Mesendoderm (in vitro differentiated cells): ENCODE measurements around the gene RHBDF2.

Experiments used
- DNase-seq: peaks from one replicate; pipeline ENCODE4 v3.0.0; 2013
- H2AK5ac ChIP-seq: 2 replicates; pipeline ENCODE4 v1.6.1; 2013; ENCODE audit warnings: low read length, inconsistent platforms
- H2BK120ac ChIP-seq: 2 replicates; pipeline ENCODE4 v1.6.1; 2013; ENCODE audit warnings: low read depth, mild to moderate bottlenecking, low read length, moderate library complexity, mixed read lengths
- H2BK15ac ChIP-seq: replicated peaks from 2 replicates; pipeline ENCODE4 v1.6.1; 2013; ENCODE audit warnings: low read depth, mild to moderate bottlenecking, moderate library complexity
- H2BK5ac ChIP-seq: 2 replicates; pipeline ENCODE4 v1.6.1; 2013; ENCODE audit warnings: low read length, inconsistent platforms
- H3K18ac ChIP-seq: 2 replicates; pipeline ENCODE4 v1.6.1; 2013; ENCODE audit warnings: mild to moderate bottlenecking, low read length, mixed read lengths
- H3K23ac ChIP-seq: one replicate; pipeline ENCODE4 v1.6.1; 2013; ENCODE audit warnings: low read length
- H3K27ac ChIP-seq: 2 replicates; pipeline ENCODE4 v1.5.1; 2013; ENCODE audit warnings: low read depth, mild to moderate bottlenecking, inconsistent platforms, low read length, moderate library complexity
- H3K27me3 ChIP-seq: 2 replicates; pipeline ENCODE4 v1.6.1; 2013; ENCODE audit warnings: low read length, control low read depth, mild to moderate bottlenecking, inconsistent platforms; ENCODE audit not compliant: insufficient read depth, poor library complexity
- H3K36me3 ChIP-seq: 2 replicates; pipeline ENCODE4 v1.6.1; 2013; ENCODE audit warnings: low read length, inconsistent platforms; ENCODE audit not compliant: control insufficient read depth, insufficient read depth
- H3K4ac ChIP-seq: one replicate; pipeline ENCODE4 v1.6.1; 2013; ENCODE audit warnings: low read depth, mild to moderate bottlenecking, low read length, moderate library complexity
- H3K4me1 ChIP-seq: 2 replicates; pipeline ENCODE4 v1.6.1; 2013; ENCODE audit warnings: low read depth, low read length, inconsistent platforms; ENCODE audit not compliant: control insufficient read depth
- H3K4me2 ChIP-seq: 2 replicates; pipeline ENCODE4 v1.6.1; 2013; ENCODE audit warnings: low read length
- H3K4me3 ChIP-seq: 2 replicates; pipeline ENCODE4 v1.5.1; 2013; ENCODE audit warnings: mild to moderate bottlenecking, low read length
- H3K56ac ChIP-seq: one replicate; pipeline ENCODE4 v1.6.1; 2013; ENCODE audit warnings: low read length
- H3K79me1 ChIP-seq: 2 replicates; pipeline ENCODE4 v1.6.1; 2013; ENCODE audit warnings: low read length, inconsistent platforms
- H3K79me2 ChIP-seq: 2 replicates; pipeline ENCODE4 v1.6.1; 2013; ENCODE audit warnings: mild to moderate bottlenecking, low read length; ENCODE audit not compliant: control insufficient read depth, insufficient read depth
- H3K9ac ChIP-seq: 2 replicates; pipeline ENCODE4 v1.6.1; 2013; ENCODE audit warnings: low read length, inconsistent platforms
- H4K5ac ChIP-seq: one replicate; pipeline ENCODE4 v1.6.1; 2013; ENCODE audit warnings: low read length
- H4K8ac ChIP-seq: one replicate; pipeline ENCODE4 v1.6.1; 2013; ENCODE audit warnings: low read depth, mild to moderate bottlenecking, control low read depth, low read length, moderate library complexity
- WGBS: extraction: QIAGEN DNeasy Blood & Tissue Kit; methylation state at CpG from one replicate; pipeline ENCODE4 v1.1.7; 2013; ENCODE audit warnings: low lambda C conversion rate, missing lambda C conversion rate; ENCODE audit not compliant: insufficient coverage; ENCODE audit errors: extremely low coverage; 5-methylcytosine and 5-hydroxymethylcytosine counted together

RHBDF2 gene

DNA sequence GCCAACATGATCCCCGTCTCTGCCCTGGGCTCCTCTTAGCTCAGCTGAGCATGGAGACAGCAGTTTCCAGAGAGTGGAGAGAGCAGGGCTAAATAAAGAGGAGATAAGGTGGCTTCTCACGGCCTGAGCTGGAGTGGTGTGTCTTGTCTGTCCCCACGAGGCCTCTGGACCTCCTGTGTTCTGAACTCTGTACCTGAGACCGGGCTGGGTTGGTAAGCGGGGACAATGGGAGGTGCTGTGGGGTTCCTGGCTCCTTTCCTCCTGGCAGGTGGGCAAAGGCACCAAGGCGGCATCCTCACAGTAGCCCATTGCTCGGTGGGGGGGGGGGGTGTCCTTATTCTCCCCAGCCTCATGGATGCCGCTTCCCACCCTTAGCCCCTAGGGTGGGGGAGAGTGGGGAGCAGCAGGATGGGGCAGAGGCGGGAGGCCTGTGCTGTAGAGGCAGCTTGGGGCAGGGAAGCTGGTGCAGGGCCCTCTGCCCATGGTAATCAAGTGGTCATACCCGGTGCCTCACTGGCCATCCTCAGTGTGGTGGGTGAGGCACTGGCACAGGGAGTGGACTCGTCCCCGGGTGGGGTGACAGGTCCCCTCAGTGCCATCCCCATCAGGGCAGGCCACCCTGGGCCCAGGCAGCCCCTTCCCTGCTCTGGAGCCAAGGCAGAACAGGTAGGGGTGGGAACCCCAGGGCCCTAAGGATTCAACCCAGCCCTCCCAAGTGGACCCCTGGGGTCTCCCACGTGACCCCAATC, 31.1 kb downstream of the RHBDF2 start:
- Histone ChIP-seq H3K4me2 (no peak overlapping the region), H3K18ac (no peak overlapping the region), H3K79me2 (no peaks in the 10 kb centered on the region), H3K56ac (no peak overlapping the region), H3K23ac (no peak overlapping the region), H2BK15ac (no peak overlapping the region), H3K4me1 (no peaks in the 10 kb centered on the region), H3K36me3 (no peaks in the 10 kb centered on the region), H2AK5ac (no peak overlapping the region), H3K27ac (no peak overlapping the region), H3K27me3 (no peaks in the 10 kb centered on the region), H4K8ac (no peak overlapping the region), H2BK5ac (no peak overlapping the region), H3K79me1 (no peaks in the 10 kb centered on the region), H2BK120ac (no peak overlapping the region), H3K4ac (no peak overlapping the region), H4K5ac (no peak overlapping the region), H3K9ac (no peak overlapping the region), H3K4me3 (no peak overlapping the region)
- no peak for DNase-seq
- no CpG with 5 or more reads among the region's 13 CpGs for WGBS

DNA sequence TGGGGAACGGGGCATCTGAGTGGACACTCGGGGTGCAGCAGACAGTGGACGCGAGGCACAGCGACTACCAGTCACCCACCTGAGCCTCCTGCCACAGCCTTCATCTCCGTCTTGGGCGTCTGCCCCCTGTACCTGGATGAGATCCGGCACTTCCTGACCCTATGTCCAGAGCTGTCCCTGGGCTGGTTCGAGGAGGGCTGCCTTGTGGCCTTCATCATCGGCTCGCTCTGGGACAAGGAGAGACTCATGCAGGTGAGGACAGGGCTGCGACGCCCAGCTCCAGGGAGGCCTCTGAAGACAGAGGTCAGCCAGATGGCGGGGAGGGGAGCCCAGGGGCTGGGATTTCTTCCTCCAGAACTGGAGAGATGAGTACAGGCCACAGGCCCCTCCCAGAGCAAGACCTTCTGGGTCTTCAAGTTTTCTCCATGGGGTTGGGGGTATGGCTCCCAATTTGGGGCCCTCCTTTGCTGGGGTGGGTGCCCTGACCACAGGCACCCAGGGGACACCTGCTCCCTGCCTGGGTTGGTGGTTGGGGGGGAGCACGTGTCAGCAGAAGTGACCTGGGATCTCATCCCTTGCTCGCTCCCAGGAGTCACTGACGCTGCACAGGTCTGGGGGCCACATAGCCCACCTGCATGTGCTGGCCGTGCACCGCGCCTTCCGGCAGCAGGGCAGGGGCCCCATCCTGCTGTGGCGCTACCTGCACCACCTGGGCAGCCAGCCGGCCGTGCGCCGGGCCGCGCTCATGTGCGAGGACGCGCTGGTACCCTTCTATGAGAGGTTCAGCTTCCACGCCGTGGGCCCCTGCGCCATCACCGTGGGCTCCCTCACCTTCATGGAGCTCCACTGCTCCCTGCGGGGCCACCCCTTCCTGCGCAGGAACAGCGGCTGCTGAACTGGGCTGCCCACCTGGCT, 31.9 kb downstream of the RHBDF2 start:
- H3K27ac ChIP-seq = no peak overlapping the region
- H3K79me2 ChIP-seq = no peaks in the 10 kb centered on the region

DNA sequence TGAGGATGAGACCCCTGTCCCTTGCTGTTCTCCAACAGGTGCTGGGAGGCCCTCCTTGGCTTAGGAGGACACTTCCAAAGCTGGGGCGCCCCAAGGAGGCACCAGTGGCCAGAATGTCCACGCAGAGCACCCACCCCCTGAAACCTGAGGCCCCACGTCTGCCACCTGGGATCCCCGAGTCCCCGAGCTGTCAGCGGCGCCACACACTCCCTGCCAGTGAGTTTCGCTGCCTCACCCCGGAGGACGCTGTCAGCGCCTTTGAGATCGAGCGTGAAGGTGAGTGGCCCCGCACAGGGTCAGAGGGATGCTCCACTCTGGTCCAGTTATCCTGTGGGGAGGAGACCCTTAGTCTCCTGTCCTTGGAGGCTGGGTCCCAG, 32.6 kb downstream of the RHBDF2 start:
- H3K18ac ChIP-seq = no peak overlapping the region
- no peaks in the 10 kb centered on the region for H3K79me1 ChIP-seq
- no peak overlapping the region for H3K4ac ChIP-seq
- H3K4me2 ChIP-seq = no peak overlapping the region
- no peak overlapping the region for H4K8ac ChIP-seq
- no peak overlapping the region for H2BK120ac ChIP-seq
- no peaks in the 10 kb centered on the region for H3K79me2 ChIP-seq
- no peak overlapping the region for H4K5ac ChIP-seq
- H2AK5ac ChIP-seq = no peak overlapping the region
- no peak overlapping the region for H3K9ac ChIP-seq
- no peaks in the 10 kb centered on the region for H3K4me1 ChIP-seq
- no peak for DNase-seq
- no peak overlapping the region for H2BK5ac ChIP-seq
- no peak overlapping the region for H3K23ac ChIP-seq
- H3K56ac ChIP-seq = no peak overlapping the region
- no peaks in the 10 kb centered on the region for H3K36me3 ChIP-seq
- H2BK15ac ChIP-seq = no peak overlapping the region
- no peak overlapping the region for H3K4me3 ChIP-seq
- no peak overlapping the region for H3K27ac ChIP-seq
- WGBS = no CpG with 5 or more reads among the region's 14 CpGs
- no peaks in the 10 kb centered on the region for H3K27me3 ChIP-seq

More for the DNA sequence above, 31.9 kb downstream of the RHBDF2 start:
- Histone ChIP-seq H3K4me2 (no peak overlapping the region), H3K4ac (no peak overlapping the region), H2BK5ac (no peak overlapping the region), H3K23ac (no peak overlapping the region), H3K36me3 (no peaks in the 10 kb centered on the region), H3K79me1 (no peaks in the 10 kb centered on the region), H3K4me1 (no peaks in the 10 kb centered on the region), H2AK5ac (no peak overlapping the region), H3K9ac (no peak overlapping the region), H2BK15ac (no peak overlapping the region), H3K27me3 (no peaks in the 10 kb centered on the region), H3K56ac (no peak overlapping the region), H3K4me3 (no peak overlapping the region), H4K8ac (no peak overlapping the region), H4K5ac (no peak overlapping the region), H3K18ac (no peak overlapping the region), H2BK120ac (no peak overlapping the region)
- no CpG with 5 or more reads among the region's 38 CpGs for WGBS
- DNase-seq = no peak

DNA sequence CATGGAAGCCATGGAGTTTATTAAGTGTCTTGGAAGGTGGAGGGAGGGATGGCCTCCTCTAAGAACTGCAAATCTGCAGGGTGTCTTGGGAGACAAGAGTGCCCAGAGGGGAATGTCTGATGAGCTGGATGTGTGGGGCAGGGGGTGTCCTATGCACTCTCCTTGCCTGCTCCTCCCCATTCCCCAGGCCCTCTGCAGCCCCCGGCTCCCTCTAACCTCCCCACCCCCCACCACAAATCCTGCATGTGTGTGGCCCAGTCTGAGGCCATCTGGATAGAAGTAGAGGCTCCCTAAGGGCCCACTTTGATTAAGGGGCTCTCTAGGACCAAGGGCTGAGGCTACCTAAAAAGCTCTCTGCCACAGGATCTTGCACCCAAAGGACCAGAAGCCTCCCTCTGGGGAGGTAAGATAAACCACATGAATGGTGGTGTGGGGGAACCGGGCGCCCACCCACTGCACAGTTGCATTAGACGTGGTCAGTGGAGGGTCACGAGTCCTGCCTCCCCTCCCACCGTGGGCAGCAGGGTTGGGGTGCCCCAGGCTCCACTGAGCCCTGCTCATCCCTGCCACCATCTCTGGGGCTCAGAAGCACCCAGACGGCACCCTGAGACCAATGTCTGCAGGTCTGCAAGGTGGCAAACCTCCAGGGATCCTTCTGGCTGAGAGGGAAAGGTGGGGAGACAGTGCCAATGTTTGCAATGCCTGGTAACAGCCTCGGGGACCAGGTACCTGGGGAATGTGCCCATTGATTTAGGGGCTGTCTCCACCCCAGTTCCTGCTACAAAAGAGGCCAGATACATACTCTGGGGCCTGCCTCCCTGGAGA, 33.2 kb downstream of the RHBDF2 start:
- no peak overlapping the region for H3K4me2 ChIP-seq

DNA sequence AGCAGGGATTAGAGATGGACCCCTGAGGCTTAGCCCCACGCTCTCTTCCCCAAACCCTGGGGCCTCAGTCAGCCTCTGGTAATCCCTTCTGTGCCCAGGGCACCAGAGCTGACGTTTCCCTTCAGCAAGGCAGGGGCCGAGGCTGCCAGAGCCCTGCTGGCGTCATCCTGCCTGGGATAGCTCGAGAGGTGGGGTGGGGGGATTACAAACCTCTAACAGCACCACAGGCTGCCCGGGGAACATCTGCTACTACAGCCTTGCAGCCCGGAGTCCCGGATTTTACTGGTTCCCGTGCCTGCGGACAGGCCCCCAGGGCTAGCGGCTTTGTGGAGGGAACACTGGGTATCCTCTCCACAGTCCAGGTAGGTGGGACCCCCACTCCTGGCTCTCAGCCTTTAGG, 33.9 kb downstream of the RHBDF2 start, which contains the start of gene AANAT:
Gene AANAT, plus strand, starts transcription at position 238 of the 400 bp plus-strand sequence. CDS start 1,144 bp downstream, outside the sequence.
- H3K4me3 ChIP-seq = no peak within 1 kb of the TSS
- H3K79me1 ChIP-seq = no peaks in the 10 kb centered on the region

More for the DNA sequence above, 33.2 kb downstream of the RHBDF2 start:
- no peak overlapping the region for H2BK15ac ChIP-seq
- no peak overlapping the region for H3K56ac ChIP-seq
- H4K5ac ChIP-seq = no peak overlapping the region
- no peak overlapping the region for H2BK120ac ChIP-seq
- H3K27ac ChIP-seq = no peak overlapping the region
- H3K18ac ChIP-seq = no peak overlapping the region
- no peak overlapping the region for H3K9ac ChIP-seq
- H3K27me3 ChIP-seq = no peaks in the 10 kb centered on the region
- H3K36me3 ChIP-seq = no peaks in the 10 kb centered on the region
- DNase-seq = no peak
- no CpG with 5 or more reads among the region's 8 CpGs for WGBS
- H2AK5ac ChIP-seq = no peak overlapping the region
- no peak overlapping the region for H3K4ac ChIP-seq
- H3K4me3 ChIP-seq = no peak overlapping the region
- H4K8ac ChIP-seq = no peak overlapping the region
- peak overlapping the region; percentile 6 for H3K23ac ChIP-seq
- H3K4me1 ChIP-seq = no peaks in the 10 kb centered on the region
- H2BK5ac ChIP-seq = no peak overlapping the region
- H3K79me1 ChIP-seq = no peaks in the 10 kb centered on the region
- H3K79me2 ChIP-seq = no peaks in the 10 kb centered on the region

More for the DNA sequence above, 33.9 kb downstream of the RHBDF2 start, which contains the start of gene AANAT:
- H2BK120ac ChIP-seq = no peak within 1 kb of the TSS
- H3K4me1 ChIP-seq = no peaks in the 10 kb centered on the region
- H3K56ac ChIP-seq = no peak within 1 kb of the TSS
- peak; percentile 24 for DNase-seq
- no peaks in the 10 kb centered on the region for H3K36me3 ChIP-seq
- no peak within 1 kb of the TSS for H3K27ac ChIP-seq
- no peak within 1 kb of the TSS for H3K9ac ChIP-seq
- no peak within 1 kb of the TSS for H2AK5ac ChIP-seq
- no CpG with 5 or more reads among the region's 11 CpGs for WGBS
- H2BK15ac ChIP-seq = no peak within 1 kb of the TSS
- H3K79me2 ChIP-seq = no peaks in the 10 kb centered on the region
- no peak within 1 kb of the TSS for H3K4me2 ChIP-seq
- H3K18ac ChIP-seq = no peak within 1 kb of the TSS
- no peak within 1 kb of the TSS for H4K8ac ChIP-seq
- H3K27me3 ChIP-seq = no peaks in the 10 kb centered on the region
- H2BK5ac ChIP-seq = no peak within 1 kb of the TSS
- no peak within 1 kb of the TSS for H4K5ac ChIP-seq
- H3K4ac ChIP-seq = no peak within 1 kb of the TSS
- H3K23ac ChIP-seq = peak within 1 kb of the TSS; percentile 6
